Heart left ventricle (tissue), 16 donors: ENCODE measurements around the gene CXADR. TPM values are rescaled to one million over a fixed set of nuclear protein-coding genes. Genes with fewer than 3 reads are reported as not detected.
A peak's percentile ranks its signal among the peaks of the same experiment; 100 is the strongest.

ENCODE experiments used
- ATAC-seq, 4 donors: fragments of 200-7000 bp; cut with Tn5 transposase; one replicate each; pipeline ENCODE4 v1.9.1; 2020 to 2022; ENCODE audit warnings: moderate library complexity in 4 of 4, mild to moderate bottlenecking in 3 of 4, moderate number of reproducible peaks in 1 of 4
- DNase-seq, 5 donors: peaks; one replicate each; pipeline ENCODE4 v3.0.0-alpha.2; 2020
- H3K27ac ChIP-seq, 12 donors: fragments of 200-600 bp; sonication (generic) in 4 of 12; one replicate each; pipeline versions ENCODE4 v1.5.0 to v1.8.0; 2016 to 2022; ENCODE audit warnings: mild to moderate bottlenecking in 2 of 12
- H3K27me3 ChIP-seq, 9 donors: fragments of 200-600 bp; sonication (generic) in 2 of 9; one replicate each; pipeline versions ENCODE4 v1.5.1 to v1.8.0; 2016 to 2022; ENCODE audit warnings: mild to moderate bottlenecking in 3 of 9
- H3K36me3 ChIP-seq, 9 donors: fragments of 200-600 bp; sonication (generic) in 2 of 9; one replicate each; pipeline versions ENCODE4 v1.5.0 to v1.8.0; 2018 to 2022; ENCODE audit warnings: mild to moderate bottlenecking in 2 of 9
- H3K4me1 ChIP-seq, 12 donors: fragments of 200-600 bp; sonication (generic) in 4 of 12; one replicate each; pipeline versions ENCODE4 v1.5.0 to v1.8.0; 2016 to 2022; ENCODE audit warnings: mild to moderate bottlenecking in 3 of 12
- H3K4me3 ChIP-seq, 12 donors: fragments of 200-600 bp; sonication (generic) in 4 of 12; one replicate each; pipeline versions ENCODE4 v1.5.0 to v1.8.0; 2017 to 2022; ENCODE audit warnings: mild to moderate bottlenecking in 9 of 12, moderate library complexity in 4 of 12
- H3K9me3 ChIP-seq, 12 donors: fragments of 200-600 bp; sonication (generic) in 4 of 12; one replicate each; pipeline versions ENCODE4 v1.5.0 to v1.8.0; 2016 to 2022; ENCODE audit warnings: mild to moderate bottlenecking in 1 of 12
- CTCF ChIP-seq, 12 donors: fragments of 200-600 bp; sonication (generic) in 4 of 12; IDR thresholded peaks; one replicate each; pipeline versions ENCODE4 v1.5.0 to v1.8.0; 2018 to 2022; ENCODE audit warnings: antibody characterized with exemption in 12 of 12, mild to moderate bottlenecking in 5 of 12
- POLR2A ChIP-seq, 2 donors: fragments of 450-650 bp; IDR thresholded peaks; one replicate each; pipeline ENCODE4 v1.6.1; 2017; ENCODE audit warnings: antibody characterized with exemption in 2 of 2, mild to moderate bottlenecking in 2 of 2, moderate library complexity in 2 of 2
- WGBS, 4 donors: extraction: QIAGEN DNeasy Blood & Tissue Kit in 2 of 4; methylation state at CpG; one replicate each; pipeline versions ENCODE4 v1.1.5 to v1.1.7; 2013 to 2018; 5-methylcytosine and 5-hydroxymethylcytosine counted together
- intact Hi-C, 10 donors: fragments of 100-400 bp; cut with DNase I; formaldehyde crosslinking; loops; one replicate each; pipeline versions ENCODE4 v1.11.1 to v1.14.2; 2022
- polyA plus RNA-seq, 2 donors: library from polyadenylated mRNA; stranded (reverse); fragments of 200-250 nt; gene quantifications; one replicate each; pipeline ENCODE4 v1.2.3, GENCODE V29; 2013
- total RNA-seq, 9 donors: library from RNA; depleted of rRNA in 2 of 9; stranded (reverse); fragments of >200 nt in 2 of 9; fragmentation: NEBNext Ultra II Directional in 3 of 9; extraction: Animal tissue kit (Norgen Biotek cat#: 25700) in 3 of 9; gene quantifications; one replicate each; pipeline versions ENCODE4 v1.1.0 to v1.2.4, GENCODE V29; 2016 to 2023
- donor health status: ischemic (EF 13 %, LVEDD 7.1; RV severe dilation, severe dysfunction).
- donor health status: healthy with polysubstance abuse.
- donor health status: DM: no; HTN: yes; CAD: no.
- donor health status: DM: no; HTN: no; CAD: no.
- donor health status: ischemic (EF 25% LVEDD 6.9; RV normal size, moderate dysfunction).
- donor health status: ischemic (EF 25% LVEDD 5.7; RV mildly dilated, moderate dysfunction).
- donor health status: healthy.
- donor health status: DM: yes; HTN: yes; CAD: no.
- donor health status: ischemic (EF 35%, LVEDD 5.7; RV mildly dilated, moderate dysfunction).
- donor health status: nonischemic (EF 11% LVEDD 7.7; RV severe dilation, severe dysfunction).
- donor health status: DM: yes; HTN: yes; CAD: no.
- donor health status: PGD.
- donor health status: ischemic (EF 29% LVEDD 5.4; RV normal size, mild dysfunction).
- donor health status: nonischemic (EF 23%, LVEDD 6.1; RV moderate dilation, normal function).

CXADR gene
- total and polyA plus RNA-seq, 11 donors = 7.5 to 45.1 (median 29.3) TPM

- H3K4me1 ChIP-seq = peaks cover 0 to 12% (median 0%) of the 10 kb centered on the region in 12 donors
- ATAC-seq (no peak), DNase-seq (no peak)
- no peaks in the 10 kb centered on the region for H3K36me3 ChIP-seq
- intact Hi-C loops = loop anchor here in 2 of 10 donors (5.0 to 10.0 kb wide), 2 partner anchors 44 to 47 kb away; partner anchors contain the start of gene CXADR (in 2 of the 2)
- H3K9me3 ChIP-seq = no peaks in the 10 kb centered on the region
- TF ChIP-seq CTCF (IDR thresholded peaks at IDR 0.05) (no peak), POLR2A (IDR thresholded peaks at IDR 0.05) (no peak)
- H3K27ac ChIP-seq = peak overlapping the region in 5 of 12 donors; percentile 2 to 54 (median 26)
- WGBS, 4 donors = 27 to 32% (median 27%) methylated on average over 3 of the region's 3 CpGs
- H3K27me3 ChIP-seq = no peaks in the 10 kb centered on the region
- peak overlapping the region in 7 of 12 donors; percentile 1 to 38 (median 33) for H3K4me3 ChIP-seq
Observed at GRCh38 chr21:17467829-17468228, 45.0 kb upstream of the CXADR start.

GRCh38 chr21:17468698-17469097, 44.1 kb upstream of the CXADR start:
- DNase-seq (no peak), ATAC-seq (no peak)
- intact Hi-C loops = loop anchor here in 2 of 10 donors (5.0 to 10.0 kb wide), 2 partner anchors 44 to 46 kb away; partner anchors contain the start of gene CXADR (in 2 of the 2)
- WGBS, 4 donors = 91 to 100% (median 98%) methylated on average over 1 of the region's 1 CpG
- Histone ChIP-seq H3K27ac (no peak overlapping the region), H3K27me3 (no peaks in the 10 kb centered on the region), H3K36me3 (no peaks in the 10 kb centered on the region), H3K4me3 (no peak overlapping the region), H3K9me3 (no peaks in the 10 kb centered on the region), H3K4me1 (peaks cover 0 to 9% (median 0%) of the 10 kb centered on the region in 12 donors)
- TF ChIP-seq POLR2A (IDR thresholded peaks at IDR 0.05) = no peak
- no peak for TF ChIP-seq CTCF (IDR thresholded peaks at IDR 0.05)

- no peak for TF ChIP-seq POLR2A (IDR thresholded peaks at IDR 0.05)
- TF ChIP-seq CTCF (IDR thresholded peaks at IDR 0.05) = no peak
- ATAC-seq (no peak), DNase-seq (no peak)
- Histone ChIP-seq H3K4me3 (no peak overlapping the region), H3K27me3 (no peaks in the 10 kb centered on the region), H3K9me3 (no peaks in the 10 kb centered on the region), H3K36me3 (no peaks in the 10 kb centered on the region), H3K27ac (no peak overlapping the region), H3K4me1 (peaks cover 0 to 9% (median 0%) of the 10 kb centered on the region in 12 donors)
- 86 to 98% (median 93%) methylated on average over 1 of the region's 1 CpG for WGBS, 4 donors
- intact Hi-C loops = loop anchor here in 2 of 10 donors (5.0 to 10.0 kb wide), 2 partner anchors 43 to 45 kb away; partner anchors contain the start of gene CXADR (in 2 of the 2)
Observed at GRCh38 chr21:17469727-17470126, 43.1 kb upstream of the CXADR start.

- TF ChIP-seq CTCF (IDR thresholded peaks at IDR 0.05) (no peak), POLR2A (IDR thresholded peaks at IDR 0.05) (no peak)
- intact Hi-C loops = no loop called here
- no peaks in the 10 kb centered on the region for H3K9me3 ChIP-seq
- no peaks in the 10 kb centered on the region for H3K36me3 ChIP-seq
- H3K27ac ChIP-seq = no peak overlapping the region
- ATAC-seq (no peak), DNase-seq (no peak)
- peaks cover 0 to 12% (median 0%) of the 10 kb centered on the region in 12 donors for H3K4me1 ChIP-seq
- 54 to 77% (median 60%) methylated on average over 1 of the region's 1 CpG for WGBS, 4 donors
- no peaks in the 10 kb centered on the region for H3K27me3 ChIP-seq
- no peak overlapping the region for H3K4me3 ChIP-seq
Observed at GRCh38 chr21:17472182-17472581, 40.7 kb upstream of the CXADR start.
